HG02885 (cell line): ENCODE data around the gene DCPS.
"Not testable (repeated sequence)": the region's sequence is repeated elsewhere in the genome, so short reads cannot be mapped to it uniquely, and the experiment has no call there.

Source experiments
- ATAC-seq: cut with Tn5 transposase; IDR thresholded peaks from one replicate; pipeline ENCODE4 v1.9.1; 2021; ENCODE audit warnings: mild to moderate bottlenecking; ENCODE audit not compliant: unreplicated experiment, poor library complexity

DCPS gene

GRCh38 chr11:126284829-126285228 is 19.0 kb upstream of the DCPS start:
- peak; percentile 59 for ATAC-seq

DNA sequence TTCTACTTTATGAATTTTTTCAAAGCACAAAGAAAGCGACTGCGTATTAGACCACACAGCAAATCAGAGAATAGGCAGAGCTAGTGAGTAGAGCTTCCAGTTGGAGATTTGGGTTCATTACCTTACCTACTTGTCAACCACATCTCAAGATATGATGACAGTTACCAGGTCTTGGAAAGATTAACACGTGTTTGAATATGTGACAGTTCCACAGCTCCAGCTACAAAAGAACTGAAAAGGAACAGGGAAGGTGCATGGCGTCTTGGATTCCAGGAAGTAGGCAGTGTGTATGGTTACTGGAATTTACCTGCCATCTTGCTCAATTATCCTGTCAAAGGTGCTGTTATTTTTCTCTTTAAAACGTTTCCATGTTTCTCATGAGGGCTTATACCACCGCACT is 15.6 kb upstream of the DCPS start:
- no peak for ATAC-seq

GRCh38 chr11:126290887-126291286 is 13.0 kb upstream of the DCPS start:
- ATAC-seq: no peak

GRCh38 chr11:126293726-126294125 is 10.1 kb upstream of the DCPS start:
- no peak for ATAC-seq

GRCh38 chr11:126297004-126297403 is 6.9 kb upstream of the DCPS start:
- ATAC-seq: no peak

GRCh38 chr11:126304457-126305075 is 706 bp downstream of the DCPS start:
- peak; percentile 36 for ATAC-seq

DNA sequence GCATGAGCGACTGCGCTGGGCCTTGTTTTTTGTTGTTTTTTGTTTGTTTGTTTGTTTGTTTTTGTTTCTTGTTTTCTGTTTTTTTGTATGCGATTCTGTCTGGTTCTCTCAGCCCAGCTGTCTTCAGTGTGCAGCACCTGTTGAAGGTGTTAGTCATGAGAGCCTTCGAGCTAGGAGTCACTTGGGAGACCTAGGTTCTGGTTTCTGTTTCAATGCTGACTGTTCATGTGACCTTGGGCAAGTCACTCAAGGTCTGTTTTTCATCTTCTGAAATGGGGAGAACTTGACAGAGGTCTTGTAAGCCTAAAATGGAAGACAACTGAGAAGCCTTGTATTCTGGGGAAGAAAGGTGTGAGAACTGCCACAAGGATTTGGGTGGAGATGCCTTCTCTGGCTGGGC is 1.8 kb downstream of the DCPS start:
- peak; percentile 46 for ATAC-seq

GRCh38 chr11:126307706-126308105 is 3.8 kb downstream of the DCPS start:
- ATAC-seq: no peak

DNA sequence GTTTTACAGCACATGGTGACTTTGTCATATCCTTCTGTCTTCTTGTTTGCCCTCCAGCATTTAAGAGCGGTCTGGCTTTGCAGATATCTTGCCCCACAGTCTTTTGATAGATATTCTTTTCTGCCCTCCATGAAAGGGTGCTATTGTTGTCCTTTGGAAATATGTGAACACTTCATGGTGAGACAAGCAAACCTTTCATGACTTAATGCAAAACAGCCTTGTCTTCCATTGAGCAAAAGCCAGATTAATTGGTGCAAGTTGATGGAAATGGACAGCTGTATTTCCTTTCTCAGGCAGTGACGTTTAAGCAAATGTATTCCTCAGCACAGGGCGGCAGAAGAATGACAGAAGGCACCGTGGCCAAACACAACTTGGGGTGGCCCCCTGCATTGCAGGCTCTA is 4.4 kb downstream of the DCPS start:
- ATAC-seq: no peak

GRCh38 chr11:126308771-126309170 is 4.9 kb downstream of the DCPS start:
- ATAC-seq: not testable (repeated sequence)

GRCh38 chr11:126310200-126310991 is 6.5 kb downstream of the DCPS start:
- ATAC-seq: peak; percentile 35

DNA sequence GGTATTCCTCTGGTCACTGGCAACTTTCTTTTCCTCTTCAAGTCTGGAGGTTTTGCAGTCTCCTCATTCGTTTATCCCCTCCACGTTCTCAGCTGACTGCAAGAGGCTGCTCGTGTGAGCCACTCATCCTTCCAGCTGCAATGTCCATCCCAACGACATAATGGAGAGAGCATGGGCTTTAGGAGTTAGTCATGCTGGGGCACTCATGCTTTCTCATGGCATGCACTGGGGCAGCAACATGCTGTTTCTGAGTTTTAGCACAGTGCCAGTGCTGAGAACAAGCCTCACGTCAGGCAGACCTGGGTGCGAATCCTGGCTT is 7.1 kb downstream of the DCPS start:
- ATAC-seq: no peak

DNA sequence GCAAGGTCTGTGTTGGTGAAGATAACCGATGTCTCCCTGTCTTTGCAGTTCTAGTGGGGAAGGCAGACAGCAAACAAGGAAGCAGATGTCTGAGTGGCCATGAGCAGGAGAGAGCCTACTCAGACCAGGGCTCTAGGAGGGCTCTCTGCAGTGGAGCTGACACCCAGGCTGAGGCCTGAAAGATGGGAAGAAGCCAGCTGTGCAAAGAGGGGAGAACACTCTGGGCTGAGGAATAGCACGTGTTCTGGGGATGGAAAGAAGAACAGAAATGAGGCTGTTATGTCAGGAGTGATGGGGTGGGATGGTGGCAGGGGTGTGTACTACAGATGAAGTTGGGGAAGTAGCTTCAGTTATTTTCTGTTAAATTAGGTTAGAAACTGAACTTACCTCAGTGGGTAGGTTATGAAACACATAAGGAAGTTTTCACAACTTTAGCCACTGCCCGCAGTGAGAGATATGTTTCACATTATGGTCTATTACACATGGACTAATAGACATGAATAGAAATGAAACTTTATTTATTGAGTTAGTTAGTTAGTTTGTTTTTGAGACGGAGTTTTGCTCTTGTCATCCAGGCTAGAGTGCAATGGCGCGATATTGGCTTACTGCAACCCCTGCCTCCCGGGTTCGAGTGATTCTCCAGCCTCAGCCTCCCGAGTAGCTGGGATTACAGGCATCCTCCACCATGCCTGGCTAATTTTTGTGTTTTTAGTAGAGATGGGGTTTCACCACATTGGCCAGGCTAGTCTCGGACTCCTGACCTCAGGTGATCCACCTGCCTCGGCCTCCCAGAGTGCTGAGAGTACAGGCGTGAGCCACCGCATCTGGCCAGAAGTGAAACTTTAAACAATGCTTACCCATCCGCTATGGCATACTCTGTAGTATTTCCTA is 7.8 kb downstream of the DCPS start:
- ATAC-seq: peak; percentile 78

- no peak for ATAC-seq
Observed at GRCh38 chr11:126312961-126313360, 9.1 kb downstream of the DCPS start.

DNA sequence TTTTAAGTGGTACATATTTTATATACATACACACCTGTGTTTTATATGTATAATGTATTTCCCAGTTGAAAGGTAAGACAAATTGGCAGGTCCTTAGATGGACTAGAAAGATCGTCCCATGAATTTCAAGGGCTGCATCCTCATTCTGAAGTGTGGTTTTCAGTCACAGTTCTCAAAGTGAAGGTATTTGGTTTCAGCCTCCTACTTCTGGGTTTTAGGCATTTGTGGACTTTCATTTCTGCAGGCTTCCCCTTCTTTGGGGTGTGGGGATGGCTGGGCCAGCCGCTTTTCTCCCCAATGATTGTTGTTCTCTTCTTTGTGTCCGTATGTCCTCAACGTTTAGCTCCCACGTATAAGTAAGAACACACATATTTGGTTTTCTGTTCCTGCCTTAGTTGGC is 10.0 kb downstream of the DCPS start:
- no peak for ATAC-seq

GRCh38 chr11:126317432-126317755 is 13.5 kb downstream of the DCPS start:
- ATAC-seq: no peak

DNA sequence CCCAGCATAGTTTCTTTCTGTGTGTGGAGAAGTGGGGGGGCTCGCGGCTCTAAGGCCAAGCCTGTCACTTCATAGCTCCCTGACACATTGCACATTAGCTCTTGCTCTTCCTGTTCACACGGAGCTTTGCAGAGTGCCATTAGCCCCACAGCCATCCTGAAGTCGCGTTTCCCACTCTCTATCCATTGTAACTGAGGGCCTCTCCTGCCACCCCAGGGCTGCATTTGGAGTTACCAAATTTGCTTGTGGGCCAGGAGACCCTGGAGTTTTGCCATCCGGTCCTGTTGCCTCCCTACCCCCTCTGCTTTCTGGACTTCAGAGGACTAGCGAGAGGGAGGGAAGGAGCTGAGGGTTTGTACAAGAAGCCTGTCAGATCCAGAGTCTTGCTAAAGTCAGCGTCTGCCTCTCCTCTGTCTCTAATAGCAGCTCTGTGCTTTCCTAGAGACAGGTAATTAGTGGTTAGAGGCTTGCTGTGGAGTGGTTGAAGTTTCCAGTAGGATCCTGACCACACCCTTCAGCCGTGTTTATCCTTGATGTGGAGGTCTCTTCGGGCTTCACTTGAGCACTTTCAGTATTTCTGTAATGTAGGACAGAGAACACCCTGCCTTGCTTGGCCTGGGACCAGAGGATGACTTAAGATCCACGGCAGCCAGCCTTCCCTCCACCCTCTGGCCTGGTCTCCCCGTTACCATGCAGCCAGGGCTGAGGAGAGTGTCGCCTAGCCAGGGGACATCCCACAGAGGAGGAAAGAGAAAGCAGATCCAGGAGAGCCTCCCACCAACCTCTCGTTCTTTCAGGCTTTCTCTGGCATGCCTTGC is 14.1 kb downstream of the DCPS start:
- ATAC-seq: no peak

GRCh38 chr11:126318574-126319373 is 14.9 kb downstream of the DCPS start:
- peak; percentile 84 for ATAC-seq

DNA sequence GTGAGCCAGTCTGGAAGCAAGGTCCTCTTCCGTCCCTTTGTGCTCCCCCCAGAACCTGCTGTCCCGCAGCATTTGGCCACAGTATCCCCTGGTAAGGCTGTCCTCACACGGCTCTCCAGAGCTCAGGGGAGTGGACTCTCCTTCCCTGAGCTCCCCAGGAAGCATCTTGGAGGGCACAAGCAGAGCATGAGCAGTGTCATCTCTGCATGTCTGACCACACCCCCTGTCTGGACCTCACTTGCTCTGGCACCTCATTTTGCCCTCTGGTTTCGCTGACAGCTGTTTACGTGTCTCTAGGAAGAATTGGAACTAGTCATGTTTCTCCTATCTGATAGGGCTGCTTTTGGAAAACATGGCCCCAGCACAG is 15.5 kb downstream of the DCPS start:
- no peak for ATAC-seq

DNA sequence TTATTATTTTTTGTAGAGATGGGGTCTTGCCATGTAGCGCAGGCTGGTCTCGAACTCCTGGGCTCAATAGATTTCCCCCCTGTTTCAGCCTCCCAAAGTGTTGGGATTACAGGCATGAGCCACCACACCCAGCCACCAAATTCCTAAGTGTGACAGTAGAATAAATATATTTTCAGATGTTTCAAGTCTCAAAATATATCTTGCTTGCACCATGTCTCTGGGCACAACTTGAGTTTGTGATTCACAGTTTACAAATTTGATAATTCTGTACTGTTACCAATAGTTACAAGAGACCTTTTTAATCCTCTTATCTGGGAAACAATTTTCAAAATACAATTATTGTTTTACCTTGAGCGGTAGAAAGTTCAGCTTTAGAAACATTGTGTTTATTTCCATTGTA is 19.1 kb downstream of the DCPS start:
- no peak for ATAC-seq
